GM19463 (cell line): ENCODE results near the gene FMN2.
"Not testable (repeated sequence)": the region's sequence is repeated elsewhere in the genome, so short reads cannot be mapped to it uniquely, and the experiment has no call there.

ENCODE experiments used
- ATAC-seq: cut with Tn5 transposase; IDR thresholded peaks from one replicate; pipeline ENCODE4 v1.9.1; 2021; ENCODE audit warnings: mild to moderate bottlenecking, moderate library complexity; ENCODE audit not compliant: unreplicated experiment

FMN2 gene

GRCh38 chr1:240295811-240296210, 204.1 kb downstream of the FMN2 start:
- ATAC-seq, result peak; percentile 67

GRCh38 chr1:240304466-240304865, 212.8 kb downstream of the FMN2 start:
- no peak for ATAC-seq

GRCh38 chr1:240306673-240307072, 215.0 kb downstream of the FMN2 start:
- ATAC-seq, result no peak

- no peak for ATAC-seq
Observed at GRCh38 chr1:240308096-240308495, 216.4 kb downstream of the FMN2 start.

- no peak for ATAC-seq
Observed at GRCh38 chr1:240309769-240310168, 218.1 kb downstream of the FMN2 start.

GRCh38 chr1:240310226-240310925, 218.7 kb downstream of the FMN2 start:
- ATAC-seq, result no peak

GRCh38 chr1:240312872-240313271, 221.2 kb downstream of the FMN2 start:
- ATAC-seq, result no peak

- ATAC-seq, result no peak
Observed at GRCh38 chr1:240314845-240315801, 223.4 kb downstream of the FMN2 start.

- no peak for ATAC-seq
Observed at GRCh38 chr1:240319998-240320397, 228.3 kb downstream of the FMN2 start.

GRCh38 chr1:240320659-240321058, 229.0 kb downstream of the FMN2 start:
- no peak for ATAC-seq

GRCh38 chr1:240322943-240323342, 231.3 kb downstream of the FMN2 start:
- ATAC-seq, result no peak

GRCh38 chr1:240328382-240328781, 236.7 kb downstream of the FMN2 start:
- not testable (repeated sequence) for ATAC-seq

- no peak for ATAC-seq
Observed at GRCh38 chr1:240329443-240329842, 237.8 kb downstream of the FMN2 start.

GRCh38 chr1:240332672-240333071, 241.0 kb downstream of the FMN2 start:
- ATAC-seq, result no peak

GRCh38 chr1:240337781-240338180, 246.1 kb downstream of the FMN2 start:
- no peak for ATAC-seq

- ATAC-seq, result no peak
Observed at GRCh38 chr1:240338837-240339236, 247.2 kb downstream of the FMN2 start.

- ATAC-seq, result no peak
Observed at GRCh38 chr1:240341365-240342250, 249.9 kb downstream of the FMN2 start.

- ATAC-seq, result no peak
Observed at GRCh38 chr1:240342251-240342625, 250.6 kb downstream of the FMN2 start.

GRCh38 chr1:240343045-240343444, 251.4 kb downstream of the FMN2 start:
- ATAC-seq, result no peak

GRCh38 chr1:240343966-240344365, 252.3 kb downstream of the FMN2 start:
- no peak for ATAC-seq

- no peak for ATAC-seq
Observed at GRCh38 chr1:240344918-240345317, 253.2 kb downstream of the FMN2 start.
